HCT116 (cell line): Measurements from ENCODE around the gene PPP6R3. TPM values are rescaled to one million over a fixed set of nuclear protein-coding genes. Genes with fewer than 3 reads are reported as not detected.

Source experiments
- ATAC-seq: fragments of 200-7000 bp; cut with Tn5 transposase; 2 replicates; pipeline ENCODE4 v1.9.1; 2020; ENCODE audit warnings: mild to moderate bottlenecking, moderate library complexity
- BruUV-seq: library from RNA; stranded (reverse); fragments of 400-500 nt; replicated peaks from 2 replicates; lab custom pipeline; 2021; lab: Mats Ljungman, UMichigan
- CTCF ChIA-PET: fragments of 300-600 bp; sonication (Branson Sonifier 250); formaldehyde crosslinking; loops from one replicate; lab custom pipeline; 2021; ENCODE audit warnings: antibody characterized with exemption; lab: Charles Lee
- POLR2A ChIA-PET: fragments of 300-600, 350-600 bp; sonication (Branson Sonifier 250); formaldehyde crosslinking; loops from one replicate; lab custom pipeline; 2021; ENCODE audit warnings: antibody characterized with exemption; lab: Charles Lee
- RAD21 ChIA-PET, 2 experiments: fragments of 300-600 bp; sonication (Branson Sonifier 250); formaldehyde crosslinking; loops; one replicate each; lab custom pipeline; 2023; ENCODE audit warnings: low total read pairs in 2 of 2; ENCODE audit not compliant: uncharacterized antibody in 2 of 2, unreplicated experiment in 2 of 2, low non-redundant PET in 1 of 2; lab: Charles Lee
- DNase-seq: peaks from one replicate; pipeline ENCODE4 v3.0.0-alpha.2; 2010; ENCODE audit warnings: low read depth, low spot score
- H2AFZ ChIP-seq: fragments of 200-600 bp; shearing (Covaris generic), sonication (generic); 2 replicates; pipeline ENCODE4 v1.6.1; 2017; ENCODE audit warnings: low read depth, mixed run types, mixed read lengths, antibody characterized with exemption, low read length; ENCODE audit not compliant: poor library complexity, severe bottlenecking
- H3K27ac ChIP-seq: 2 replicates; pipeline ENCODE4 v1.5.1; 2012; ENCODE audit warnings: low read depth, low read length
- H3K27me3 ChIP-seq: fragments of 200-600 bp; sonication (generic); 2 replicates; pipeline ENCODE4 v1.6.1; 2016; ENCODE audit warnings: mixed run types, low read length, mixed read lengths; ENCODE audit not compliant: insufficient read depth
- H3K36me3 ChIP-seq, 2 experiments: fragments of 200-500 bp in 1 of 2; fragments of 200-600 bp in 1 of 2; sonication (Bioruptor generic) in 1 of 2; sonication (generic) in 1 of 2; 2 replicates each; pipeline versions ENCODE4 v1.5.1 to v1.6.1; 2014 to 2016; ENCODE audit warnings: low read length in 2 of 2, inconsistent platforms in 1 of 2, mixed read lengths in 1 of 2, mixed run types in 1 of 2; ENCODE audit not compliant: insufficient read depth in 2 of 2, control insufficient read depth in 1 of 2
- H3K4me1 ChIP-seq, 2 experiments: fragments of 200-600 bp in 1 of 2; sonication (generic) in 1 of 2; 2 replicates each; pipeline versions ENCODE4 v1.5.1 to v1.6.1; 2012 to 2017; ENCODE audit warnings: low read length in 2 of 2, inconsistent platforms in 1 of 2, mild to moderate bottlenecking in 1 of 2, mixed read lengths in 1 of 2, mixed run types in 1 of 2, moderate library complexity in 1 of 2; ENCODE audit not compliant: insufficient read depth in 2 of 2, control insufficient read depth in 1 of 2
- H3K4me2 ChIP-seq: fragments of 200-600 bp; sonication (generic); 2 replicates; pipeline ENCODE4 v1.6.1; 2017; ENCODE audit warnings: mixed run types, low read length, mixed read lengths
- H3K4me3 ChIP-seq, 2 experiments: fragments of 200-600 bp in 1 of 2; sonication (generic) in 1 of 2; replicated peaks in 1 of 2; 2 replicates each; pipeline ENCODE4 v1.5.1; 2011 to 2016; ENCODE audit warnings: low read length in 2 of 2, control low read depth in 1 of 2, low read depth in 1 of 2, mild to moderate bottlenecking in 1 of 2, mixed read lengths in 1 of 2, mixed run types in 1 of 2
- H3K79me2 ChIP-seq: fragments of 200-600 bp; sonication (generic); 2 replicates; pipeline ENCODE4 v1.6.1; 2017; ENCODE audit warnings: mild to moderate bottlenecking, mixed run types, low read length, moderate library complexity, mixed read lengths; ENCODE audit not compliant: insufficient read depth
- H3K9ac ChIP-seq: fragments of 200-600 bp; sonication (generic); 2 replicates; pipeline ENCODE4 v1.6.1; 2016; ENCODE audit warnings: low read length, mixed read lengths
- H3K9me2 ChIP-seq: fragments of 200-600 bp; sonication (generic), shearing (Covaris generic); 2 replicates; pipeline ENCODE4 v1.6.1; 2017; ENCODE audit warnings: mixed run types, mild to moderate bottlenecking, moderate library complexity; ENCODE audit not compliant: insufficient read depth
- H3K9me3 ChIP-seq, 2 experiments: fragments of 200-500 bp in 1 of 2; fragments of 200-600 bp in 1 of 2; sonication (Bioruptor generic) in 1 of 2; sonication (generic) in 1 of 2; 2 replicates each; pipeline ENCODE4 v1.6.1; 2014 to 2017; ENCODE audit warnings: low read length in 2 of 2, mixed read lengths in 2 of 2, inconsistent platforms in 1 of 2, low read depth in 1 of 2, mild to moderate bottlenecking in 1 of 2, mixed run types in 1 of 2, moderate library complexity in 1 of 2; ENCODE audit not compliant: control insufficient read depth in 1 of 2, insufficient read depth in 1 of 2
- H4K20me1 ChIP-seq: fragments of 200-600 bp; sonication (generic), shearing (Covaris generic); 2 replicates; pipeline ENCODE4 v1.6.1; 2017; ENCODE audit warnings: mixed run types, mild to moderate bottlenecking, moderate library complexity; ENCODE audit not compliant: insufficient read depth
- CEBPB ChIP-seq: IDR thresholded peaks from 2 replicates; pipeline ENCODE4 v1.6.1; 2012; ENCODE audit warnings: low read depth
- CTCF ChIP-seq, 3 experiments: fragments of 200-600 bp in 1 of 3; sonication (generic) in 1 of 3; IDR thresholded peaks in 2 of 3; conservative IDR thresholded peaks in 1 of 3; 2 replicates each; pipeline ENCODE4 v1.5.1; 2012 to 2017; ENCODE audit warnings: low read depth in 2 of 3, low read length in 2 of 3, antibody characterized with exemption in 1 of 3, borderline replicate concordance in 1 of 3, control low read depth in 1 of 3, mild to moderate bottlenecking in 1 of 3, mixed read lengths in 1 of 3, mixed run types in 1 of 3, moderate library complexity in 1 of 3; ENCODE audit not compliant: insufficient read depth in 1 of 3
- ELF1 ChIP-seq: IDR thresholded peaks from 2 replicates; pipeline ENCODE4 v1.6.1; 2012; ENCODE audit warnings: low read depth, borderline replicate concordance
- EZH2 ChIP-seq: fragments of 200-600 bp; sonication (generic); IDR thresholded peaks from 2 replicates; pipeline ENCODE4 v1.6.1; 2017; ENCODE audit warnings: antibody characterized with exemption, mixed run types
- FOSL1 ChIP-seq: IDR thresholded peaks from 2 replicates; pipeline ENCODE4 v1.6.1; 2012; ENCODE audit warnings: low read depth
- JUND ChIP-seq: IDR thresholded peaks from 2 replicates; pipeline ENCODE4 v1.6.1; 2012
- MAX ChIP-seq: IDR thresholded peaks from 2 replicates; pipeline ENCODE4 v1.6.1; 2012
- POLR2A ChIP-seq: IDR thresholded peaks from 2 replicates; pipeline ENCODE4 v1.7.0; 2011; ENCODE audit warnings: borderline replicate concordance; ENCODE audit not compliant: insufficient read depth, insufficient read length; ENCODE audit errors: extremely low read depth
- POLR2AphosphoS5 ChIP-seq: IDR thresholded peaks from 2 replicates; pipeline ENCODE4 v1.6.1; 2011; ENCODE audit warnings: mild to moderate bottlenecking, low read depth, low read length, moderate library complexity
- RAD21 ChIP-seq: IDR thresholded peaks from 2 replicates; pipeline ENCODE4 v1.6.1; 2012; ENCODE audit warnings: low read depth, mild to moderate bottlenecking
- SIN3A ChIP-seq: IDR thresholded peaks from 2 replicates; pipeline ENCODE4 v1.6.1; 2012; ENCODE audit warnings: low read depth
- SP1 ChIP-seq: IDR thresholded peaks from 2 replicates; pipeline ENCODE4 v1.6.1; 2012; ENCODE audit warnings: low read depth
- SRF ChIP-seq: IDR thresholded peaks from 2 replicates; pipeline ENCODE4 v1.6.1; 2012; ENCODE audit warnings: low read depth
- TCF7L2 ChIP-seq: IDR thresholded peaks from 2 replicates; pipeline ENCODE4 v1.7.0; 2011; ENCODE audit warnings: borderline replicate concordance, inconsistent platforms; ENCODE audit not compliant: insufficient read depth, insufficient read length; ENCODE audit errors: extremely low read depth
- YY1 ChIP-seq: IDR thresholded peaks from 2 replicates; pipeline ENCODE4 v1.6.1; 2011; ENCODE audit warnings: low read length, low read depth, moderate library complexity, mild to moderate bottlenecking; ENCODE audit not compliant: insufficient replicate concordance; ENCODE audit errors: extremely low read depth
- ZNF274 ChIP-seq: fragments of 200-500 bp; sonication (Bioruptor generic); IDR thresholded peaks from 2 replicates; pipeline ENCODE4 v1.6.1; 2014; ENCODE audit warnings: mild to moderate bottlenecking, low read depth, low read length, inconsistent platforms
- intact Hi-C: fragments of 100-400 bp; cut with micrococcal nuclease; formaldehyde crosslinking; loops from 2 replicates; pipeline ENCODE4 v1.10.0; 2022
- total RNA-seq: library from RNA; stranded (reverse); gene quantifications from one replicate; pipeline ENCODE4 v1.2.1, GENCODE V29; 2021; ENCODE audit not compliant: unreplicated experiment
- TF ChIP-seq, protein P1 (sequence below): IDR thresholded peaks from 2 replicates; pipeline ENCODE4 v1.6.1; 2012
- TF ChIP-seq, protein P2 (sequence below): IDR thresholded peaks from 2 replicates; pipeline ENCODE4 v1.6.1; 2012; ENCODE audit warnings: low read depth

The PPP6R3 gene
- total RNA-seq, 1 experiment from 2014 or later, result 113 TPM

DNA sequence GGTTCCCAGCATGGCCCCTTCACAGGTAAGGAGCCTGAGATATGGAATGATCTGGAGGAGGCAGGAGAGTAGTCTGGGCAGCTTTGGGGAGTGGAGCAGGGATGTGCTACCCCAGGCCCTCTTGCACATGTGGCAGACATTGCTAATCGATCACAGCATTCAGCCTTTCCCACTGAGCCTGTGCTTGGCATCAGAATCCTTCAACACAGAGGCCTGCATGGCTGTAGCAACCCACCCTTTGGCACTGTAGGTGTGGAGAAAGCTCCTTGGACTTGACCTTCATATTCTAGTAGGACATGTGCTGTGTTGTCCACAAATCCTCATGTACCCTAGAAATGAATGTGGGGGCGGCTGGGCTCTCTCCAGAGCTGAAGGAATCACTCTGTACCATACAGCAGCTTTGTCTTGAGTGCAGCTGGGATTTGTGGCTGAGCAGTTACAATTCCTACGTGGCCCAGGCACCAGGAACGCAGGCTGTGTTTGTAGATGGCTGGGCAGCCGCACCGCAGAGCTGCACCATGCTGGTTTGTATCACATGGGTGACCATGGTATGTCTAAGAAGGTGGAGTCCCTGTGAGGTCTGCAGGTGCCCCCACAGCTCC is 21.8 kb upstream of the PPP6R3 start:
- Histone ChIP-seq H4K20me1 (no peaks in the 10 kb centered on the region), H3K9me2 (no peaks in the 10 kb centered on the region), H2AFZ (no peak overlapping the region), H3K9me3 (no peaks in the 10 kb centered on the region), H3K36me3 (peaks cover 3% of the 10 kb centered on the region in 2 experiments; a peak in 2 of 4 replicates), H3K4me1 (peaks cover 0 to 15% of the 10 kb centered on the region in 2 experiments; a peak in 2 of 4 replicates), H3K27ac (no peak overlapping the region), H3K4me3 (no peak overlapping the region), H3K9ac (no peak overlapping the region), H3K4me2 (no peak overlapping the region), H3K27me3 (no peaks in the 10 kb centered on the region), H3K79me2 (no peaks in the 10 kb centered on the region)
- intact Hi-C loops, result no loop called here
- TF ChIP-seq FOSL1 (no peak), SRF (no peak), TCF7L2 (no peak), YY1 (no peak), JUND (no peak), POLR2A (no peak), POLR2AphosphoS5 (no peak), SP1 (no peak), CTCF (IDR thresholded peaks at IDR 0.05 in 2 of 3, conservative IDR thresholded peaks at IDR 0.05 in 1 of 3; ENCODE audit: borderline replicate concordance in 1 of 3, insufficient read depth in 1 of 3, low read depth in 2 of 3, low read length in 2 of 3) (no peak), RAD21 (no peak), ELF1 (no peak), SIN3A (no peak), MAX (no peak), EZH2 (no peak), ZNF274 (no peak), CEBPB (no peak)
- TF ChIP-seq, protein P1, sequence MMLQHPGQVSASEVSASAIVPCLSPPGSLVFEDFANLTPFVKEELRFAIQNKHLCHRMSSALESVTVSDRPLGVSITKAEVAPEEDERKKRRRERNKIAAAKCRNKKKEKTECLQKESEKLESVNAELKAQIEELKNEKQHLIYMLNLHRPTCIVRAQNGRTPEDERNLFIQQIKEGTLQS, result no peak
- TF ChIP-seq, protein P2, sequence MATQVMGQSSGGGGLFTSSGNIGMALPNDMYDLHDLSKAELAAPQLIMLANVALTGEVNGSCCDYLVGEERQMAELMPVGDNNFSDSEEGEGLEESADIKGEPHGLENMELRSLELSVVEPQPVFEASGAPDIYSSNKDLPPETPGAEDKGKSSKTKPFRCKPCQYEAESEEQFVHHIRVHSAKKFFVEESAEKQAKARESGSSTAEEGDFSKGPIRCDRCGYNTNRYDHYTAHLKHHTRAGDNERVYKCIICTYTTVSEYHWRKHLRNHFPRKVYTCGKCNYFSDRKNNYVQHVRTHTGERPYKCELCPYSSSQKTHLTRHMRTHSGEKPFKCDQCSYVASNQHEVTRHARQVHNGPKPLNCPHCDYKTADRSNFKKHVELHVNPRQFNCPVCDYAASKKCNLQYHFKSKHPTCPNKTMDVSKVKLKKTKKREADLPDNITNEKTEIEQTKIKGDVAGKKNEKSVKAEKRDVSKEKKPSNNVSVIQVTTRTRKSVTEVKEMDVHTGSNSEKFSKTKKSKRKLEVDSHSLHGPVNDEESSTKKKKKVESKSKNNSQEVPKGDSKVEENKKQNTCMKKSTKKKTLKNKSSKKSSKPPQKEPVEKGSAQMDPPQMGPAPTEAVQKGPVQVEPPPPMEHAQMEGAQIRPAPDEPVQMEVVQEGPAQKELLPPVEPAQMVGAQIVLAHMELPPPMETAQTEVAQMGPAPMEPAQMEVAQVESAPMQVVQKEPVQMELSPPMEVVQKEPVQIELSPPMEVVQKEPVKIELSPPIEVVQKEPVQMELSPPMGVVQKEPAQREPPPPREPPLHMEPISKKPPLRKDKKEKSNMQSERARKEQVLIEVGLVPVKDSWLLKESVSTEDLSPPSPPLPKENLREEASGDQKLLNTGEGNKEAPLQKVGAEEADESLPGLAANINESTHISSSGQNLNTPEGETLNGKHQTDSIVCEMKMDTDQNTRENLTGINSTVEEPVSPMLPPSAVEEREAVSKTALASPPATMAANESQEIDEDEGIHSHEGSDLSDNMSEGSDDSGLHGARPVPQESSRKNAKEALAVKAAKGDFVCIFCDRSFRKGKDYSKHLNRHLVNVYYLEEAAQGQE, result no peak
- BruUV-seq, result no TSS peak
- ChIA-PET RAD21 (no interaction called here), POLR2A (no interaction called here), CTCF (no interaction called here)
- ATAC-seq (no peak), DNase-seq (no peak)
